Muscle layer of duodenum (tissue), 2 donors: ENCODE measurements around the gene COL5A1.

Source experiments
- H3K27ac ChIP-seq: one replicate; pipeline ENCODE4 v1.7.0; 2013; ENCODE audit warnings: mild to moderate bottlenecking, low read length
- H3K27me3 ChIP-seq: one replicate; pipeline ENCODE4 v1.7.0; 2013; ENCODE audit warnings: low read depth, mild to moderate bottlenecking, control low read depth, low read length
- H3K36me3 ChIP-seq, 2 donors: one replicate each; pipeline ENCODE4 v1.7.0; 2013; ENCODE audit warnings: low read length in 2 of 2, control low read depth in 1 of 2, mild to moderate bottlenecking in 1 of 2; ENCODE audit not compliant: insufficient read depth in 2 of 2, control insufficient read depth in 1 of 2
- H3K4me1 ChIP-seq, 2 donors: one replicate each; pipeline ENCODE4 v1.7.0; 2013; ENCODE audit warnings: low read length in 2 of 2, mild to moderate bottlenecking in 2 of 2, control low read depth in 1 of 2, moderate library complexity in 1 of 2; ENCODE audit not compliant: insufficient read depth in 2 of 2, control insufficient read depth in 1 of 2
- H3K4me3 ChIP-seq, 2 donors: one replicate each; pipeline ENCODE4 v1.7.0; 2013; ENCODE audit warnings: low read length in 2 of 2, low read depth in 1 of 2, mild to moderate bottlenecking in 1 of 2
- H3K9me3 ChIP-seq, 2 donors: one replicate each; pipeline ENCODE4 v1.7.0; 2013; ENCODE audit warnings: low read length in 2 of 2, control low read depth in 1 of 2, mild to moderate bottlenecking in 1 of 2; ENCODE audit not compliant: control insufficient read depth in 1 of 2
- donor health status: healthy.

The COL5A1 gene

GRCh38 chr9:134645607-134646365, 4.2 kb downstream of the COL5A1 start:
- peak overlapping the region; percentile 27 for H3K27ac ChIP-seq

GRCh38 chr9:134647359-134648080, 5.9 kb downstream of the COL5A1 start:
- no peaks in the 10 kb centered on the region for H3K9me3 ChIP-seq
- H3K4me1 ChIP-seq: peaks cover 13 to 43% of the 10 kb centered on the region in 2 donors
- no peaks in the 10 kb centered on the region for H3K27me3 ChIP-seq
- H3K36me3 ChIP-seq: peaks cover 0 to 3% of the 10 kb centered on the region in 2 donors
- no peak overlapping the region for H3K27ac ChIP-seq
- peak overlapping the region in 1 of 2 donors; percentile 22 for H3K4me3 ChIP-seq

More at GRCh38 chr9:134645607-134646365, 4.2 kb downstream of the COL5A1 start:
- Histone ChIP-seq H3K4me1 (peaks cover 13 to 39% of the 10 kb centered on the region in 2 donors), H3K9me3 (no peaks in the 10 kb centered on the region), H3K36me3 (peaks cover 0 to 3% of the 10 kb centered on the region in 2 donors), H3K27me3 (no peaks in the 10 kb centered on the region), H3K4me3 (peak overlapping the region; percentile 19 to 47)

- Histone ChIP-seq H3K36me3 (no peaks in the 10 kb centered on the region), H3K27me3 (no peaks in the 10 kb centered on the region), H3K4me3 (no peak overlapping the region), H3K9me3 (no peaks in the 10 kb centered on the region), H3K4me1 (peaks cover 13 to 56% of the 10 kb centered on the region in 2 donors), H3K27ac (no peak overlapping the region)
These were observed 7.3 kb downstream of the COL5A1 start for GRCh38 chr9:134648701-134649530.

GRCh38 chr9:134650431-134651190, 9.0 kb downstream of the COL5A1 start:
- Histone ChIP-seq H3K27me3 (no peaks in the 10 kb centered on the region), H3K4me1 (peaks cover 13 to 57% of the 10 kb centered on the region in 2 donors), H3K27ac (no peak overlapping the region), H3K36me3 (no peaks in the 10 kb centered on the region), H3K9me3 (no peaks in the 10 kb centered on the region), H3K4me3 (no peak overlapping the region)

- H3K4me3 ChIP-seq: no peak overlapping the region
- no peak overlapping the region for H3K27ac ChIP-seq
- no peaks in the 10 kb centered on the region for H3K9me3 ChIP-seq
- H3K36me3 ChIP-seq: no peaks in the 10 kb centered on the region
- H3K27me3 ChIP-seq: no peaks in the 10 kb centered on the region
- peaks cover 7 to 56% of the 10 kb centered on the region in 2 donors for H3K4me1 ChIP-seq
These were observed 9.8 kb downstream of the COL5A1 start for GRCh38 chr9:134651226-134651905.

GRCh38 chr9:134652291-134653225, 11.0 kb downstream of the COL5A1 start:
- no peaks in the 10 kb centered on the region for H3K9me3 ChIP-seq
- H3K27me3 ChIP-seq: no peaks in the 10 kb centered on the region
- H3K4me3 ChIP-seq: no peak overlapping the region
- peaks cover 0 to 48% of the 10 kb centered on the region in 2 donors for H3K4me1 ChIP-seq
- H3K27ac ChIP-seq: no peak overlapping the region
- H3K36me3 ChIP-seq: no peaks in the 10 kb centered on the region

- Histone ChIP-seq H3K4me3 (no peak overlapping the region), H3K27me3 (no peaks in the 10 kb centered on the region), H3K27ac (no peak overlapping the region), H3K4me1 (peaks cover 0 to 51% of the 10 kb centered on the region in 2 donors), H3K9me3 (no peaks in the 10 kb centered on the region), H3K36me3 (no peaks in the 10 kb centered on the region)
These were observed 11.8 kb downstream of the COL5A1 start for GRCh38 chr9:134653259-134654009.

GRCh38 chr9:134655101-134655500, 13.5 kb downstream of the COL5A1 start:
- Histone ChIP-seq H3K4me3 (no peak overlapping the region), H3K27me3 (no peaks in the 10 kb centered on the region), H3K27ac (no peak overlapping the region), H3K36me3 (no peaks in the 10 kb centered on the region), H3K9me3 (no peaks in the 10 kb centered on the region), H3K4me1 (peaks cover 0 to 60% of the 10 kb centered on the region in 2 donors)

GRCh38 chr9:134655586-134656333, 14.2 kb downstream of the COL5A1 start:
- Histone ChIP-seq H3K9me3 (no peaks in the 10 kb centered on the region), H3K4me1 (peaks cover 0 to 61% of the 10 kb centered on the region in 2 donors), H3K27ac (no peak overlapping the region), H3K27me3 (no peaks in the 10 kb centered on the region), H3K36me3 (no peaks in the 10 kb centered on the region), H3K4me3 (no peak overlapping the region)
